ENCODE data around the gene GHR.

GHR gene

DNA sequence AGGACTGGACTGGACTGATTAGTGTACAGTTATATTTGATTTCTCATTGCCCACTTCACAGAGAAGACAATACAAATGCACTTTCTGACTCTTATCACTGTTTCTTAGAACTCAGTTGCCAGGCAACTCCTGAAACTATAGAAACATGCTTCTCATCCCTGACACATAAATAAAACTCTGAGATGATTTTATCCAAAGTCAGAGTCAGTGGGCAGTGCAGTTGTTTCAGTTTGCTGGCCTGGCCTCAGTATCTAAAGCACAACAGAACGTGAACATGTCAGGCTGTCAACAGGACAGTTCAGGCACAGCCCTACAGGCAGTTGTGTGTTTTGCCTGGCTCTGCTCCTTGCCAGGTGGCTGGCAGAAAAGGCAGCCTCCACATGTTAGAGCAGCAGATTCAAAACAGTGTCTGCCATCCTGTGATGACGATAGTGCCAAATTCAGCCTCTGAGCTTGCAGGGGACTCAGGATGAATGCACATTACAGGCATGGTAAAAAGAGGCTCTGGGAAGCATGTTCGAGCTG is 268.2 kb downstream of the GHR start:
- Histone ChIP-seq H3K9ac (ENCODE audit: insufficient read length, low read depth) (no peak overlapping the region), H3K27me3 (ENCODE audit: insufficient read depth, insufficient read length) (no peaks in the 10 kb centered on the region), H3K36me3 (ENCODE audit: insufficient read depth, insufficient read length, low read length) (no peaks in the 10 kb centered on the region), H3K9me3 (ENCODE audit: insufficient read depth, low read length) (no peaks in the 10 kb centered on the region), H3K4me3 (ENCODE audit: insufficient read length, low read depth) (no peak overlapping the region), H3K4me1 (ENCODE audit: insufficient read depth, insufficient read length) (no peaks in the 10 kb centered on the region)
- DNase-seq (ENCODE audit: low read depth, low spot score), result no peak
- TF ChIP-seq ZNF274 (IDR thresholded peaks at IDR 0.05; ENCODE audit: low read depth, low read length) (no peak), SUZ12 (IDR thresholded peaks at IDR 0.05; ENCODE audit: extremely low read depth, insufficient read depth, insufficient read length) (no peak), YY1 (IDR thresholded peaks at IDR 0.05; ENCODE audit: insufficient read depth, insufficient read length) (no peak)

DNA sequence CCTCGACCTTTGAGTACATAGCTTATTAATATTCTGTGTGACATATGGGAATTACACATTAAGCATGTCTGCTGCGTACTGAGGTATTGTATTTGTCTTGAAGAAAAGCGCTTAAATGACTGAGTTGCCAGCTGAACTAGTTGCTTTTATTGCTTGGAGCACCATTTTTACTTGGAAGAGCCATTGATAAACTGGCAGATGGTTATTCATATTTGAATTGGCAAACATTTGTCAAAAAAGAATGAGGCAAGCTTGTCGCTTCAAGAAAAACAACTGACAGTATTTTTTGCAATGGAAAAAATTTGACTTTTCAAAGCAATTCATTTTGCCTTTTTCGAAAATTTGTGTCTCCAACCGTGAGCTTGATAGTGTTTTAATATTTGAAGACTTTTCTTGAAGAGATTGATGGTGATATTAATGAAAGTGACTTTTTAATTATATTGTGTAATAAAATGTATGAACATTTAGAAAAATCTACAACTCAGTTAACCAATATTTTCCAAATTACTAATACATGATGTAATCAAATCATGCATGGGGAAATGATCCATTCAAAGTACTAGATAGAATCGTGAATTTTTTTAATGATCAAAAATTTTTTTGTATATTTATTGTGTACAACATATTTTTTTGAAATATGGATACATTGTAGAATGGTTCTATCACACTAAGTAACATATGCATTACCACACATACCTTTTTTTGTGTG is 278.3 kb downstream of the GHR start:
- no peaks in the 10 kb centered on the region for H3K9me3 ChIP-seq (ENCODE audit: insufficient read depth, low read length)
- TF ChIP-seq ZNF274 (IDR thresholded peaks at IDR 0.05; ENCODE audit: low read depth, low read length) (no peak), SUZ12 (IDR thresholded peaks at IDR 0.05; ENCODE audit: extremely low read depth, insufficient read depth, insufficient read length) (no peak), YY1 (IDR thresholded peaks at IDR 0.05; ENCODE audit: insufficient read depth, insufficient read length) (no peak)
- no peaks in the 10 kb centered on the region for H3K27me3 ChIP-seq (ENCODE audit: insufficient read depth, insufficient read length)
- no peak overlapping the region for H3K9ac ChIP-seq (ENCODE audit: insufficient read length, low read depth)
- H3K4me3 ChIP-seq (ENCODE audit: insufficient read length, low read depth), result no peak overlapping the region
- DNase-seq (ENCODE audit: low read depth, low spot score), result no peak
- H3K4me1 ChIP-seq (ENCODE audit: insufficient read depth, insufficient read length), result no peaks in the 10 kb centered on the region
- H3K36me3 ChIP-seq (ENCODE audit: insufficient read depth, insufficient read length, low read length), result no peaks in the 10 kb centered on the region

DNA sequence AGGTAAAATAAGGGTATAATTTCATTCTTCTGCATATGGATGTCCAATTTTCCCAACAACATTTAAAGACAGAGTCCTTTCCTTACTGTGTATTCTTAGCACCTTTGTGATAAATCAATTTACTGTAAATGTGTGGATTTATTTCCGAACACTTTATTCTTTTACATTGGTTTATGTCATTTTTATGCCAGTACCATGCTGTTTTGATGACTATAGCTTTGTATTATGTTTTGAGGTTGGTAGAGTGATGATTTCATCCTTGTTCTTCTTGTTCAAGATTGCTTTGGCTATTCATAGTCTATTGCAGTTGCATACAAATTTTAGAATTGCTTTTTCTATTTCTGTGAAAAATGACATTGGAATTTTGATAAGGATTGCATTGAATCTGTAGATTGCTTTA is 280.0 kb downstream of the GHR start:
- no peaks in the 10 kb centered on the region for H3K36me3 ChIP-seq (ENCODE audit: insufficient read depth, insufficient read length, low read length)
- TF ChIP-seq SUZ12 (IDR thresholded peaks at IDR 0.05; ENCODE audit: extremely low read depth, insufficient read depth, insufficient read length) (no peak), YY1 (IDR thresholded peaks at IDR 0.05; ENCODE audit: insufficient read depth, insufficient read length) (no peak), ZNF274 (IDR thresholded peaks at IDR 0.05; ENCODE audit: low read depth, low read length) (no peak)
- H3K4me1 ChIP-seq (ENCODE audit: insufficient read depth, insufficient read length), result no peaks in the 10 kb centered on the region
- no peak for DNase-seq (ENCODE audit: low read depth, low spot score)
- H3K4me3 ChIP-seq (ENCODE audit: insufficient read length, low read depth), result no peak overlapping the region
- no peaks in the 10 kb centered on the region for H3K27me3 ChIP-seq (ENCODE audit: insufficient read depth, insufficient read length)
- no peaks in the 10 kb centered on the region for H3K9me3 ChIP-seq (ENCODE audit: insufficient read depth, low read length)
- no peak overlapping the region for H3K9ac ChIP-seq (ENCODE audit: insufficient read length, low read depth)

DNA sequence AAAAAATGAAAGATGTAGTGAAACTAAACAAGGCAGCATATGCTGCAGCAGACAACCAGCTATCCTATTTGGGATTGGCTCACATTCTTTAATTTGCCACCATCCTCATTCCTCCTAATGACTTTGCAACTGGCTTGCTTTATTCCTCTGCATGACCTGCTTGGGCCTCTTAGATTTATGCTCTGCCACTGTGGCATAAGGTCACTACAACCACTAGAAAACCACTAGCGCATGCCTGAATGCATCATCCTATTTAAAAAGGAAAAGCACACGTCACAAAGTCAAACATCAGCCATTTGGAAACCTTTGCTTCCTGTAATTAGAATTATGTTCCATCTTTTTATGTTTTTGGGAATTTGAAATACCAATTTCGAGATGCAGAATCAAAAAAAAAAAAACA is 292.5 kb downstream of the GHR start:
- Histone ChIP-seq H3K36me3 (ENCODE audit: insufficient read depth, insufficient read length, low read length) (no peaks in the 10 kb centered on the region), H3K4me1 (ENCODE audit: insufficient read depth, insufficient read length) (no peaks in the 10 kb centered on the region), H3K27me3 (ENCODE audit: insufficient read depth, insufficient read length) (no peaks in the 10 kb centered on the region), H3K4me3 (ENCODE audit: insufficient read length, low read depth) (no peak overlapping the region), H3K9me3 (ENCODE audit: insufficient read depth, low read length) (no peaks in the 10 kb centered on the region), H3K9ac (ENCODE audit: insufficient read length, low read depth) (no peak overlapping the region)
- TF ChIP-seq YY1 (IDR thresholded peaks at IDR 0.05; ENCODE audit: insufficient read depth, insufficient read length), result no peak
- TF ChIP-seq SUZ12 (IDR thresholded peaks at IDR 0.05; ENCODE audit: extremely low read depth, insufficient read depth, insufficient read length), result no peak
- TF ChIP-seq ZNF274 (IDR thresholded peaks at IDR 0.05; ENCODE audit: low read depth, low read length), result no peak
- DNase-seq (ENCODE audit: low read depth, low spot score), result no peak

DNA sequence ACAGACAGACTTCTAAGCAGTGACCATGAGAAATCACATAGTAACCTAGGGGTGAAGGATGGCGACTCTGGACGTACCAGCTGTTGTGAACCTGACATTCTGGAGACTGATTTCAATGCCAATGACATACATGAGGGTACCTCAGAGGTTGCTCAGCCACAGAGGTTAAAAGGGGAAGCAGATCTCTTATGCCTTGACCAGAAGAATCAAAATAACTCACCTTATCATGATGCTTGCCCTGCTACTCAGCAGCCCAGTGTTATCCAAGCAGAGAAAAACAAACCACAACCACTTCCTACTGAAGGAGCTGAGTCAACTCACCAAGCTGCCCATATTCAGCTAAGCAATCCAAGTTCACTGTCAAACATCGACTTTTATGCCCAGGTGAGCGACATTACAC is 295.4 kb downstream of the GHR start:
- H3K4me3 ChIP-seq (ENCODE audit: insufficient read length, low read depth), result no peak overlapping the region
- H3K9ac ChIP-seq (ENCODE audit: insufficient read length, low read depth), result no peak overlapping the region
- no peak for DNase-seq (ENCODE audit: low read depth, low spot score)
- H3K36me3 ChIP-seq (ENCODE audit: insufficient read depth, insufficient read length, low read length), result no peaks in the 10 kb centered on the region
- H3K4me1 ChIP-seq (ENCODE audit: insufficient read depth, insufficient read length), result no peaks in the 10 kb centered on the region
- no peaks in the 10 kb centered on the region for H3K9me3 ChIP-seq (ENCODE audit: insufficient read depth, low read length)
- H3K27me3 ChIP-seq (ENCODE audit: insufficient read depth, insufficient read length), result no peaks in the 10 kb centered on the region
- no peak for TF ChIP-seq SUZ12 (IDR thresholded peaks at IDR 0.05; ENCODE audit: extremely low read depth, insufficient read depth, insufficient read length)
- no peak for TF ChIP-seq ZNF274 (IDR thresholded peaks at IDR 0.05; ENCODE audit: low read depth, low read length)
- TF ChIP-seq YY1 (IDR thresholded peaks at IDR 0.05; ENCODE audit: insufficient read depth, insufficient read length), result no peak

DNA sequence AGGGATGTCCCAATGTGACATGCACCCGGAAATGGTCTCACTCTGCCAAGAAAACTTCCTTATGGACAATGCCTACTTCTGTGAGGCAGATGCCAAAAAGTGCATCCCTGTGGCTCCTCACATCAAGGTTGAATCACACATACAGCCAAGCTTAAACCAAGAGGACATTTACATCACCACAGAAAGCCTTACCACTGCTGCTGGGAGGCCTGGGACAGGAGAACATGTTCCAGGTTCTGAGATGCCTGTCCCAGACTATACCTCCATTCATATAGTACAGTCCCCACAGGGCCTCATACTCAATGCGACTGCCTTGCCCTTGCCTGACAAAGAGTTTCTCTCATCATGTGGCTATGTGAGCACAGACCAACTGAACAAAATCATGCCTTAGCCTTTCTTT is 295.8 kb downstream of the GHR start:
- no peaks in the 10 kb centered on the region for H3K9me3 ChIP-seq (ENCODE audit: insufficient read depth, low read length)
- no peaks in the 10 kb centered on the region for H3K27me3 ChIP-seq (ENCODE audit: insufficient read depth, insufficient read length)
- DNase-seq (ENCODE audit: low read depth, low spot score), result no peak
- H3K36me3 ChIP-seq (ENCODE audit: insufficient read depth, insufficient read length, low read length), result no peaks in the 10 kb centered on the region
- no peak overlapping the region for H3K4me3 ChIP-seq (ENCODE audit: insufficient read length, low read depth)
- no peak overlapping the region for H3K9ac ChIP-seq (ENCODE audit: insufficient read length, low read depth)
- TF ChIP-seq ZNF274 (IDR thresholded peaks at IDR 0.05; ENCODE audit: low read depth, low read length) (no peak), SUZ12 (IDR thresholded peaks at IDR 0.05; ENCODE audit: extremely low read depth, insufficient read depth, insufficient read length) (no peak)
- H3K4me1 ChIP-seq (ENCODE audit: insufficient read depth, insufficient read length), result no peaks in the 10 kb centered on the region

DNA sequence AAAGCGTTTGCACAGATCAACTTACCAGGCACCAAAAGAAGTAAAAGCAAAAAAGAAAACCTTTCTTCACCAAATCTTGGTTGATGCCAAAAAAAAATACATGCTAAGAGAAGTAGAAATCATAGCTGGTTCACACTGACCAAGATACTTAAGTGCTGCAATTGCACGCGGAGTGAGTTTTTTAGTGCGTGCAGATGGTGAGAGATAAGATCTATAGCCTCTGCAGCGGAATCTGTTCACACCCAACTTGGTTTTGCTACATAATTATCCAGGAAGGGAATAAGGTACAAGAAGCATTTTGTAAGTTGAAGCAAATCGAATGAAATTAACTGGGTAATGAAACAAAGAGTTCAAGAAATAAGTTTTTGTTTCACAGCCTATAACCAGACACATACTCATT is 297.0 kb downstream of the GHR start:
- TF ChIP-seq SUZ12 (IDR thresholded peaks at IDR 0.05; ENCODE audit: extremely low read depth, insufficient read depth, insufficient read length) (no peak), YY1 (IDR thresholded peaks at IDR 0.05; ENCODE audit: insufficient read depth, insufficient read length) (no peak), ZNF274 (IDR thresholded peaks at IDR 0.05; ENCODE audit: low read depth, low read length) (no peak)
- Histone ChIP-seq H3K36me3 (ENCODE audit: insufficient read depth, insufficient read length, low read length) (no peaks in the 10 kb centered on the region), H3K4me3 (ENCODE audit: insufficient read length, low read depth) (no peak overlapping the region), H3K9me3 (ENCODE audit: insufficient read depth, low read length) (no peaks in the 10 kb centered on the region), H3K4me1 (ENCODE audit: insufficient read depth, insufficient read length) (no peaks in the 10 kb centered on the region), H3K9ac (ENCODE audit: insufficient read length, low read depth) (no peak overlapping the region), H3K27me3 (ENCODE audit: insufficient read depth, insufficient read length) (no peaks in the 10 kb centered on the region)
- no peak for DNase-seq (ENCODE audit: low read depth, low spot score)

Measured in NT2/D1 (cell line).